Measurements from ENCODE around the gene DTD1. TPM values are rescaled to one million over a fixed set of nuclear protein-coding genes. Genes with fewer than 3 reads are reported as not detected.

The DTD1 gene
- total and polyA plus RNA-seq, 2 of the 13 experiments (the other 11 are each of a cell fraction or from before 2014, with no cell fraction given) = 41.2 to 79.3 TPM

GRCh38 chr20:18793625-18794427 is 206.0 kb downstream of the DTD1 start (continued):
- peak; percentile 98 for TF ChIP-seq KDM5B (CRISPR knock-in tag; IDR thresholded peaks at IDR 0.05; ENCODE audit: borderline replicate concordance)
- peak; percentile 85; the same call in 1 of the 2 replicates for TF ChIP-seq PITX1 (CRISPR knock-in tag; IDR thresholded peaks at IDR 0.05)
- peak; percentile 66 for TF ChIP-seq ZBTB33 (CRISPR knock-in tag; IDR thresholded peaks at IDR 0.05)
- no peak; the same call in 1 of the 2 replicates for TF ChIP-seq NFIC (IDR thresholded peaks at IDR 0.05; ENCODE audit: low read length)
- TF ChIP-seq ZNF230 (CRISPR knock-in tag; IDR thresholded peaks at IDR 0.05) = peak; percentile 89; the same call in 1 of the 2 replicates
- peak; percentile 57; the same call in 1 of the 2 replicates for TF ChIP-seq GATAD2A (CRISPR knock-in tag; IDR thresholded peaks at IDR 0.05)
- TF ChIP-seq ZBTB7A (CRISPR knock-in tag; IDR thresholded peaks at IDR 0.05) = 0 out of 2 replicates have a peak, but pooled peaks have one; percentile 42
- TF ChIP-seq PAWR (CRISPR knock-in tag; IDR thresholded peaks at IDR 0.05; ENCODE audit: borderline replicate concordance) = no peak; the same call in 1 of the 2 replicates
- peak; percentile 80; the same call in 1 of the 2 replicates for TF ChIP-seq ZBTB3 (CRISPR knock-in tag; IDR thresholded peaks at IDR 0.05; ENCODE audit: borderline replicate concordance, low read depth)
- no peak for TF ChIP-seq ZNF512B (CRISPR knock-in tag; IDR thresholded peaks at IDR 0.05; ENCODE audit: borderline replicate concordance)
- peak; percentile 97 for TF ChIP-seq ZNF772 (CRISPR knock-in tag; IDR thresholded peaks at IDR 0.05)
- TF ChIP-seq NCOA5 (CRISPR knock-in tag; IDR thresholded peaks at IDR 0.05) = no peak
- peak; percentile 61; the same call in 1 of the 2 replicates for TF ChIP-seq ZNF513 (CRISPR knock-in tag; conservative IDR thresholded peaks at IDR 0.05)
- peak; percentile 83 for TF ChIP-seq TARDBP (CRISPR knock-in tag; IDR thresholded peaks at IDR 0.05)
- TF ChIP-seq ZNF256 (CRISPR knock-in tag; conservative IDR thresholded peaks at IDR 0.05) = peak; percentile 88; the same call in 1 of the 2 replicates
- peak; percentile 87 for TF ChIP-seq ZNF781 (CRISPR knock-in tag; IDR thresholded peaks at IDR 0.05; ENCODE audit: borderline replicate concordance, not compliant biosample characterization)
- TF ChIP-seq ZNF224 (CRISPR knock-in tag; IDR thresholded peaks at IDR 0.05) = peak; percentile 75; the same call in 1 of the 2 replicates
- TF ChIP-seq MXD1 (CRISPR knock-in tag; IDR thresholded peaks at IDR 0.05) = no peak; the same call in 1 of the 2 replicates
- peak; percentile 46; the same call in 1 of the 2 replicates for TF ChIP-seq ZSCAN25 (CRISPR knock-in tag; IDR thresholded peaks at IDR 0.05)
- TF ChIP-seq ZNF558 (CRISPR knock-in tag; IDR thresholded peaks at IDR 0.05; ENCODE audit: borderline replicate concordance) = peak; percentile 74; the same call in 1 of the 2 replicates
- peak; percentile 81; the same call in 1 of the 2 replicates for TF ChIP-seq ZNF580 (CRISPR knock-in tag; IDR thresholded peaks at IDR 0.05; ENCODE audit: borderline replicate concordance, low read depth)
- TF ChIP-seq ZSCAN31 (CRISPR knock-in tag; IDR thresholded peaks at IDR 0.05; ENCODE audit: low read depth) = peak; percentile 85
